ENCODE data around the gene LPIN1.
A peak's percentile ranks its signal among the peaks of the same experiment; 100 is the strongest.
"Not testable (repeated sequence)": the region's sequence is repeated elsewhere in the genome, so short reads cannot be mapped to it uniquely, and the experiment has no call there.

LPIN1 gene

DNA sequence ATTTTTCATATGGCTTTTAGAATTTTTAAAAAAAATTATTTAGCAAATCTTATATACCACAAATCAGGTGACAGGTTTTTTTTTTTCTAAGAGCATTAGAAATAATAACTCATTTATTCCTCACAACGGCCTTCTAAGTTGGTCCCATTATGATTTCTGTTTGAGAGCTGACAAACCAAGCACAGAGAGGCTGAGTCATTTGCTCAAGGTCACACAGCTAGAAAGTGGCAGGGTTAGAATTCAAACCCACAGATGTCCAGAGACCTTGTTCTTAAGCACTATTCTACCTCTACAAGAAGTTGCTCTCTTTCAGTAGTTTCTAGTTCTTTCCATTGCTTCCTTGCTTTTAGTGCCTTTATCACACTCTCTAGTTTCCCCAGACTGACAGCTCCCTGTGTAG, 28.8 kb upstream of the LPIN1 start:
- DNase-seq = no peak

DNA sequence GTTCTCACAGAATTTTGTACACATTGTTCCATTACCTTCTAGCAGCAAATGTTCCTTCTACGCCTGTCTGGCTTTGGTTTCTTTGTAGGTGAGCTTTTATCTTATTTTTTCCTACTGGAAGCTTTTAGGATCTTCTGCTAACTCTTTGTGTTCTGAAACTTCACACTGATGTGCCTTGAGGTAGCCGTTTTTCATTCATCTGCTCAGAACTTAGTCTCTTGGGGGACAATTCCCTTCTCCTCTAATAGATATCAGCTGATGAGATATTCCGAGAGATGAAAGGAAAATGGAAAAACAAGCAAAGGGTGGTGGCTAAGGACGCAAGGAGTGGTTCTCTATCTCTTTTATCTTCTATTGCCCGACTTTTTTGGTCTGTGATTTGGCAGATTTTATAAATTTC, 27.8 kb upstream of the LPIN1 start:
- DNase-seq = no peak

DNA sequence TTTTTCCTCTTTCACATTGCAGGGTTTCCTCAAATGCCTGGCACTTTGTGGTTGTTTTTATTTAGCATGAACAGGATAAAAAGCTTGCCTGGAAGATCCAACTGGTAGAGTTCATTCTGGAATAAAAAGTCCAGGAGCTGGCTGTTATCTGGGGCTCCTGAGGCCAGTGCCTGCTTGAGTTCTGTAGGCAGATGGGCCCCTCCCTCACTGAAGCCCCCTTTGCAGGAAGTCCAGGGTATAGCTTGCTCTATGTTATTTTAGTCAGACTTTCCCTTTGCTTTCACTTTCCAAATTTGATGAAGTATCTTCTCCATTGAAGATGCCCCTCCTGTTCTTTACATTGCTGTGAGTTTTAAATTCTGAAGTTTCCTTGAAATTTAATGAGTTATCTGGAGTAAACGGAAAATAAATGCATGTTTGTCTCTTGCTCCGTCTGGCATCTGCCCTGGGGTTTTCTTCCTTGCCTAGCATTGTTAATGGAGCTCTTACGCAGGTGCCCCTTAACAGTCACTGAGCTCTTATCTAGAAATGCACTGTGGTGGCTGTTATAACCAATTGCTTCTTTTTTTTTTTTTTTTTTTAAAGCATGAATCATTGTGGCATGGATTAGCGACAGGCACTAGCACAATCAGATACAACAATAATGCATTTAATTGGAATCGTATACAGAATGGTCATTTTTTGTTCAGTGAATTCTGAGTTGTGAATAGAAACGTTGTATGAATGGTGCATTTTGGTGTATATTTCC, 27.0 kb upstream of the LPIN1 start:
- DNase-seq = peak; percentile 13

DNA sequence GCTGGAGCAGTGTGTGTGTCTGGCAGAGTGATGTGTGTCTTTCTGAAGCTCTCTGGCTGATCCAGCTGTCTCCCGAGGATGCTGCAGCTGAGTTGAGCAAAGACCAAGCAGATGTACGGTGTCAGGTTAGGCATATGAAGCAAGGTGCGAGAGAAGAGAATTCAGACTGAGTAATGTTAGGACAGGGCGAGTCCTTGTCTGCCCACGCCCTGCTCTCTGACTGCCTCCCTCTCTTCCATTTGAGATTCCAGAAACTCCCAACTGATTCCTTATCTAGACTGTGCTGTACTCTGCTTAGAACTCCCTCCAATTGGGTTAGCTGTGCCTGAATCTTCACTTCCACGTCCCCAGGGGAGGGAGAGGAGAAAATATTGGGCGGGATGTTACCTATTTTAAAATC, 25.7 kb upstream of the LPIN1 start:
- DNase-seq = no peak

DNA sequence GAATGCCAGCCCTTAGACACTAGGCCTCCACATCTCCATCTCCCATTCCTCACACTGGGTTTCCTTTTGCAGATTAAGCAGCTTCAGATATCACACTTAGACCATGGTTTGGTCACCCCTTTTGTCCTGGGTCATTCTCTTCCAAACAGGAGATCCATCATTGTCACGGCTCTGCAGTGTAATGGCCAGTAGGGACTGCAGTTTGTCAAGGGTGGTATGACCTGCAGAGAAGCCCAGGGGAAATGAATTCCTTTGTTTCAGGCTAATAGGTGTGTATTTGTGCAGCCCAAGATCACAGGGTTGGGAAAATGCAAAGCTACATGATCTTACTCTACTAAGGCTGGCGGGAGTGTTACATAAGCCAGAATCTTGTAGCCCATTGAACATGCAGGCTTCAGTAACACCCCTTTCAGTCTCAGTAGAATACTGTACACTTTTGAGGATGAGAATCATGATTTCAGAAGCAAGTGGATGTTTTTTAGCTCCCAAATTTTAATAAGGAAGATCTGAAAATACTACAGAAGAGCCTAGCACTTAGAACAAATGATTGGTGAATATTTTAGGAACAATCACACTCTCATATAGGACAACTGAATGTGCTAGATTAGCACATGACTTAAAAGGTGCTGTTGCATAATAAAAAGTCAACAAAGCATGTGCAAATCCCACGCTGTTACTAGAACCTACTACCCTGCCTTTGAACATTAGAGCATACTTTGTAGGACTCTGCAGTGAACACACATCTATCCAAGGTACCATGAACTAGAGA, 24.0 kb upstream of the LPIN1 start:
- no peak for DNase-seq

DNA sequence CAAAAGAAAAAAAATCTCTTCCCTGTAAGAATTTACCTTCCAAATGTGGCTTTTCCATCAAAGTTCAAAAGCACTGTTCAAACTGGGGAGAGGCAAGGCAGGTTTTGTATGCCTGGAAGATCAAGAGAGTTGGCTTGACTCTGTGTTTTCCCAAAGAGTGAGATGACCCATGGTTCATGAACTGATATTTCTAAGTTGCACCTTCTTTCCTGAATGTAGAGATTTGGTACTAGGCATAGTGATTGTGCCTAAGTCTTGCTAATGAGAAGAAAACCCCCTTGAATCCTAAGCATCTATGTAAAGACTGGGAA, 23.4 kb upstream of the LPIN1 start:
- no peak for DNase-seq

DNA sequence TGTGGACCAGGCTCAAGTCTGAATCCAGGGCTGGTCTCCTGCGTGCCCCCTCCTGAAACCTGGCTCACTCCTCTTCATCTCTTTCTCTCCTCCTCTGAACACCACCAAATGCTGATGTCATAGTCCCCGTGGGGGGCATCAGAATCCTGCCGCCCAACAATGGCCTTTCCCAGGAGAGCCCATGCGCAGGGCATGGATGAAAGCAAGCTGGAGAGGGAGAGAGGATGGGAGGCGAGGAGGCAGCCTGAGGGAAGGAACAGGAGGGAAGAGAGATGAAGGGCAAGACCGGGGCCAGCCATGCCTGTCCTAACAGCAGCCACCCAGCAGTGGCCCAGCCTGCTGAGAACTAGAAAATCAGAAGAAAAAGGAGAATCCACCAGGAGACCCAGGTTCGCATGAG, 22.3 kb upstream of the LPIN1 start:
- no peak for DNase-seq

DNA sequence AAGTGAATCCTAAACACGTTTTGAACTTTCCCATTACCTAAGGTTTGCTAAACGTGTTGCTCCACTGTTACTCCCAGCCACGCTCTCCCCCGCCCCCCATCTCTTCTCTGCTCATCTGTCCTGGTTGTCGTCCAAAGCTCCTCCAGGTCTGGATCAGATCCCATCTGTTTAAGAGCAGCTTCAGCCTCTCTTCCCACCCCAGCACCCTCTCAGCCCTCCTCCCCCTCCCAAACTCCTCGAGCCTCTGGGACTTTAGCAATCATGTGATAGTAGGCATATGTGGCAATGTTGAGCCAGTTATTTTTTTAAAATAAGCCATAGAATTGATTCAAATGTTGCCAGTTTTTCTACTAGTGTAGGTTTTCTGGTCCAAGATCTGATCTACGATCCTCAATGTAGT, 20.0 kb upstream of the LPIN1 start:
- DNase-seq = peak; percentile 28

DNA sequence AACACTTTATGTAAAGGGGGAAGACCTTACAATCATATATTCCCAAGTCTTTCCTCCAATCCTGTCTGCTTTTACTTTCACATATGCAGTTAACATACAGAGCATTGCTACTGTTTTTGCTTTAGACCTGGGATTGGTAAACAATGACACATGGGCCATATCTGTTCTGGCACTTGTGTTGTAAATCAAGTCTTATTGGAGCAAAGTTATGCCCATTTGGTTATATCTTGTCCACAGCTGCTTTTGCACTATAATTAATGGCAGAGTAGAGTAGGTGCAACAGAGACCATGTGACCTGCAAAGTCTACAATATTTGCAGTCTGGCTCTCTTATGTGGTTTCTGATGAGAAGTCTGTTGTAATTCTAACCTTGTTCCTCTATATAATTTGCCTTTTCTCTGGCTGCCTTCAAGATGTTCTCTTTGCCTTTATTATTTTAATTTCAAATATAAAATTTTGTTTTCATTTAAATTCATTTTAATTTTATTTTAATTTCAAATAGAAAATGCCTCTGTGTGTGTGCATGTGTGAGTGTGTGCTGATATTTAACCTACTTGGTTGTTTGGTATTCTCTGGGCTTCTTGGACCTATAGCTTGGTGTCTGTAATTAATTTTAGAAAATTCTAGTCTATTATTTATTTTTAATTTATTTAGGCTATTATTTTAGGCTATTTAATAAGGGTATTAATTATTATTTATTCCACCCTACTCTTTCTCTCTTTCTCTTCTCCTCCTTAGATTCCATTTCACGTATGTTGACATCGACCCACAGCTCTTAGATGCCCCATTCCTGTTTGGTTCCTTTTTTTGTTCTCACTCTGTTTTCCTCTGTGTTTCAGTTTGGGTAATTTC, 16.8 kb upstream of the LPIN1 start:
- no peak for DNase-seq

DNA sequence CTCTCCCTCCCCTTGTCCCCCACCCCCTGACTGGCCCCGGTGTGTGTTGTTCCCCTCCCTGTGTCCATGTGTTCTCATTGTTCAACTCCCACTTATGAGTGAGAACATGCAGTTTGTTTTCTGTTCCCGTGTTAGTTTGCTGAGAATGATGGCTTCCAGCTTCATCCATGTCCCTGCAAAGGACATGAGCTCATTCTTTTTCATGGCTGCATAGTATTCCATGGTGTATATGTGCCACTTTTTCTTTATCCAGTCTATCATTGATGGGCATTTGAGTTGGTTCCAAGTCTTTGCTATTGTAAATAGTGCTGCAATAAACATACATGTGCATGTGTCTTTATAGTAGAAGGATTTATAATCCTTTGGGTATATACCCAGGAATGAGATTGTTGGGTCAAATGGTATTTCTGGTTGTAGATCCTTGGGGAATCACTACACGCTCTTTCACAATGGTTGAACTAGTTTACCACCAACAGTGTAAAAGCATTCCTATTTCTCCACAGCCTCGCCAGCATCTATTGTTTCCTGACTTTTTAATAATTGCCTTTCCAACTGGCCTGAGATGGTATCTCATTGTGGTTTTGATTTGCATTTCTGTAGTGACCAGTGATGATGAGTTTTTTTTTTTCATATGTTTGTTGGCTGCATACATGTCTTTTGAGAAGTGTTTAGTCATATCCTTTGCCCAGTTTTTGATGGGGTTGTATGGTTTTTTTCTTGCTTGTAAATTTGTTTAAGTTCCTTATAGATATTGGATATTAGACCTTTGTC, 15.0 kb upstream of the LPIN1 start:
- not testable (repeated sequence) for DNase-seq

DNA sequence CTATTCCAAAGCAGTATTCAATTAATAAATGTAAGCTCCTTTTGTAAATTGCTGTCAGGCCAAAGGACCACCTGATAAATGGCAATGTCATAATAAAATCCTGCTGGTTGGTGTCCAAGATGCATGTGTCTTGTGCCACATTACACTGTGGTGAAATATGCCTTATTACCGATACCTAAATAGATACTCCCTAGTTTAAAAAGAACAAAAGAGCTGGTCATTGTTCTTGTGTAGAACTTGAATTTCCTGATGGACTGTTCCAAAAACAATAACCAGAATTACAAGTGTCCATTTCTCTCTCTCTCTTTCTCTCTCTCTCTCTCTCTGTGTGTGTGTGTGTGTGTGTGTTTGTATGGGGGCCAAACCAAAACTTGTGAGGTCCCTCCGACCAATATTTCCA, 13.8 kb upstream of the LPIN1 start:
- DNase-seq = no peak

DNA sequence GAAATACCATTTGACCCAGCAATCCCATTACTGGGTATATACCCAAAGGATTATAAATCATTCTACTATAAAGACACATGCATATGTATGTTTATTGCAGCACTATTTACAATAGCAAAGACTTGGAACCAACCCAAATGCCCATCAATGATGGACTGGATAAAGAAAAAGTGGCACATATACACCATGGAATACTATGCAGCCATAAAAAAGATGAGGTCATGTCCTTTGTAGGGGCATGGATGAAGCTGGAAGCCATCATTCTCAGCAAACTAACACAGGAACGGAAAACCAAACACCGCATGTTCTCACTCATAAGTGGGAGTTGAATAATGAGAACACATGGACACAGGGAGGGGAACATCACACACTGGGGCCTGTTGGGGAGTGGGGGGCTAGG, 8.6 kb upstream of the LPIN1 start:
- DNase-seq = not testable (repeated sequence)

DNA sequence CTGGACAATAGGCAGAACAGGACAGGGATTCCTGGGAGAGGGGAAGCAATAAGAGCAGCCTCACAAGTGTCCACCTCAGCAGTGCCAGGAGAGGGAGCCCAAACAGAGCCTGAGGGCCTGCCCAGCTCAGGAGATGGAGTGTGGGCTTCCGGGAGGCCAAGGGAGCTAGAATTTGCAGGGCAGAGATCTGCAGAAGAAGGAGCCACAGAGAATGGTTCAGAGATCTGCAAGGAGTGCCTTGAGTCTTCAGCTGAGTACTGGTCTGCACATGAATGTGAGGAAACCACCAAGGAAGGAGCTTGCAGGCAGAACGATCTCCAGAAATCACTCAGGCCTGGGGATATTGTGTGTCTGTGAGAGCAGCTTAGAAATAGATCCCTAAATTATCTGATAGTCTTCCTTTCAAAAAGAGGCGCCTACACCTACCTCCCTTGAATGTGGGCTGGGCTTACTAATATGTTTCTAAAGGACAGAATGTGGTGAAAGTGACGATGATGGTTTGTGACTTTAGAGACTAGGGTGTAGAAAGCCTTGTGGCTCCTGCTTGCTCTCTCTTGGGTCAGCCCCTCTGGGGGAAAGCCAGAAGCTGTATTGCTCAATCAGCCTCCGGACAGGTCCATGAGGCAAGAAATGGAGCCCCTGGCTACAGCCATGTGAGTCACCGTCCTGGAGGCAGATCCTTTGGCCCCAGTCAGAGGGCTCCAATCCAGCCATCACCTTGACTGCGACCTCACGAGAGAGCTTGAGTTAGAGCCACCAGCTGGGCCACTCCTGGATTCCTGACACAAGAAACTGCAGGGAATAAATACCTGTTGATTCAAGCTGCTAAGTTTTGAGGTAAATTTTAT, 7.6 kb upstream of the LPIN1 start:
- peak; percentile 16 for DNase-seq

DNA sequence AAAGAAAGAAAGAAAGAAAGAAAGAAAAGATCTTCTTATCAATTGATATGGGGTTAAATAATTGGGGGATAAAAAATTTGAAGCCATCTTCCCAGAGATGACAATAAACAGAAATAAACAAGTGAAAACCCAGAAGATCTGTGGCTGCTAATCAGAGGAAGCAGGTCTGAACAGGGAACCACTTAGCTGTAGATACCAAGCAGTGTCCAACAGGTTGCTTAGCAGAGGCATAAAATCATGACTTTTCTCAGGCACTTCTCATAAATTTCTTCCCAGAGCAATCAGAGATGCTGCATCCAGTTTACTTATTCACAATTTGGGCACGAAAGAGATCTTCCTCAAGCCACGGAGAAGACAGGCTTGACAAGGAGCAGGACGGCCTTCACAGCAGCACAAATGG, 5.7 kb upstream of the LPIN1 start:
- DNase-seq = no peak

DNA sequence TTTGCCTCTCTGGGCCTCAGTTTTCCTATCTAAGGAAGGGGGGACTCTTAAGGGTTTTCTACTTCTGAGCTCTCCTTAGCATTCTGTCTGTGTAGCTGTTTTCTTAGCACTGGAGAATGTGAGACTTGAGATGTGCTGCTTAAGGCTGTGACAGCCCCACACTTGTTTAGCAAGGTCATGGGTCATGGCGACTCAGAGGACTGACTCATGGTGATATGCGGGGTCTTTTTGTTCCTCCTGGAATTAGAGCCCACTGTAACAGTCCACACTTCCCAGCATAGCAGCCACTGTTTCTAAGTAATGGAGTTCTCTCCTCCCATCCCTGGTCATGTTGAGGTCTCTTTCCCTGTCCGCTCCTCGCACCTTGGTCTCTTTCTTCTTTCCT, 4.1 kb upstream of the LPIN1 start:
- DNase-seq = no peak

DNA sequence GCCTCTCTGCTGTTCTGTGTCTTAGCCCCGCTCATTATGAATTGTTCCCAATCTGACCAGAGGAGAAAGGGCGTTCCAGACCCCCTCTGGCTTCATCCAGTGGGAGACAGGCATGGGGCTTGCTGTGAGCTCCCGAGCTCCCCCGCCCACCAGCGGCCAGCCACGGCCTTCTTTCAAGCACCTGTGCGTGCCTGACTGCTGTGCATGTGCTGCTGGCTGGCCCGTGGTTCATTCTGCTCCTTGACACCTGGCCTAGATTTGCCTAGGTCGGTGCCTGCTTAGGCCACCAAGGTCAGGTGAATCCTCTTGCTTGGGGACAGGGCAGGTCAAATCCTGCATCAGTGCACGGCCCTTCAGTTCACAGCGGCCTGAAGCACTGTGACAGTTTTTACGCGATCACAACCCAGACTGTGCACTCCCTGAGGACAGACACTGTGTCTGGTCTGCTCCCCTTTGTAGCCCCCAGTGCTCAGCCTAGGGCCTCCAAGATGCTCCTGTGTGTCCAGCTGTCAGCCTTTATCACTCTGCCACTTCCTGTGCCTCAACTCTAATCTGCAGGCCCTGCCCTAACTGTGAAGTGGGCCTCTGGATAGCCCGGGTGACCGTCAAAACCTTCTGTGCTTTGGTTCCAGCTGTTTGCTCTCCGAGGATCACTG, 3.6 kb upstream of the LPIN1 start:
- no peak for DNase-seq

DNA sequence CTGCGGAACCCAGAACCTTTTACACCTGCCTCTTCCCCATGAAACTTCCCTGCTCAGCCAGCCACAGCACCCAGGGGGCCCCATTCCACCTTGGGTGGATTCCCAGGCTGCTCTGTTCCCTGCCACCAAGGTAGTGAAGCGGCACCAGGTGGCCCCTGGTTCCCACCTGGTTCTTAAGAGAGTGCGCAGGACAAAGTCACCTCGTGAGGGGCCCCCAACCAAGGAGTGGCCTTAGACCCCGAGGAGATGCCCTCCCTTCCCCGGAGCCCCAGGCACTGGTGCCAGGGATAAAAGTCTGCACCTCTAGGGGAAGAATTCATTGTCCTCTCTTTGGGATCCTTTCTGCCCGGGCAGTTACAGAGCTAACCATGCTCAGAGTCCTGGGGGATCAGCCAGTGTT, 3.1 kb upstream of the LPIN1 start:
- DNase-seq = no peak

DNA sequence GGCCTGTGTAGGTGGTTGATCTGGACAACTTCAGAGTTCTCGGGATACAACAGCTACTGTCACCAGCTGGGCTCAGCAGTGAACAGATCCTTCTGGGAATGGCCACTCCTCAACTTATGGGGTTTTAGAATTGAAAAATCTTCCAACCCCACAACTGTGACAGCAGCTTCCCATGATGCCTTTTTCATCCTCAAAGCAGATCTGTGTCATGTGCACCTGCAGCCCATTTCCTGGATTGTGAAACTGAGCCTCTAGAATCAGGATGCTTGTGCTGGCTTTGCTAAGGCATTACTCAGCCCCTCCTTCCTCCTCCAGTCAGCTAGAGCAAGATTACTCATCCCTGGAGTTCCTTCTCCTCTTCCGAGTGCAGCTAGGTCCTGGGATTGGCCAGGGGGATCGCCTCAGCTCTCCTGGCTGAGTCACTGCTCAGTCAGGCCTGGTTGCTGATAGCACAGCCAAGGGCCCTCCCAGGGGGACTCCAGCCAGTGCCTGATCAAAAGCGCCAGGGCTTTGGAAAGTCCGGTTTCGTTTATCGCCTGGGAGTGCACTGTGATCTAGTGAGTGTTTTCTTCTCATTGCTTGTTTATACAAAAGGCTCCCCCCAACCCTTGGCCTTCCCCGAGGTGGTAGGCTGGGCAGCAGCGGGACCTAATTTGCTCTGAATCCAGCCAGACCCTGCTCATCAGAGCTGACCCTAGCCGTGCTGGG, 2.4 kb upstream of the LPIN1 start:
- peak; percentile 54 for DNase-seq

DNA sequence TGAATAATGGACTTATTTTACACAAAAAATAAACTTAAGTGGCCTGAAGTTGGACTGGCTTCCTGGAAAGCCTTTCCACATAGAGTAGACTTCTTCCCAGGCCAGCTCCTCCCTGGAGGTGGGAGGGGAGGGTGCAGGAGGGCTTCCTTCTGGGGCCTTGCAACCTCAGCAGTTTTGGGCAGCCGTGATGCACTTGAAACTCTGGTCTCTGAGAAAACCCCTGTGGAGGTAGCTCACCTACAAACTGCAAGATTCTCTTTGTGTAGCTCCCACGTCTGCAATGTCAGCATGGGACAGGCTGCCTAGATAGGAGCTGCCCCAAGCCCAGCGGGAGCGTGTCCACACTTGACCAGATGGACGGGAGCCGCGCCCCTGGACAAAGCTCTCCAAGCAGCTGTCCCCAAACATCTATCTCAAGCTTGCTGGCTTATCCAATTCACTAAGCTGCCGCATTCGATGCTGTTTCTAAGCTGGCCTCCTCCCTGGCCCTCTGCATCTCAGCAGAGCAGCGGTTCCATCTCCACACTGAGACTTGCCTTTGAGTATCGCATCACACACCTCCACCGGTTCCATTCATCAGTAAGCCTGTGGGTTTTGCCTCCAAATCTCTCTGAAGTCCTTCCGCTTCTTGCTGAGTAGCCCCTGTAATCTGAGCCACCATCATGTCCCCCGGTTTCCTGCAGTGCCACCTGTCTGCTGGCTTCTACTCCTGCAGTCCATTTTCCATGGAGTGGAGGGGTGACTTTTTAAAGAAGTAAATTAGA, 1.6 kb upstream of the LPIN1 start:
- peak; percentile 28 for DNase-seq

All from NCI-H1092 treated with DMSO at 0.1 percent for 48 hours (cell line).